DOHH2 (cell line): ENCODE measurements around the gene RBM3.

ENCODE experiments used
- H3F3A ChIP-seq: fragments of 200-600 bp; sonication (generic), shearing (Covaris generic); 2 replicates; pipeline ENCODE4 v1.6.0; 2016; ENCODE audit warnings: antibody characterized with exemption, mild to moderate bottlenecking; ENCODE audit not compliant: control insufficient read depth, insufficient read depth
- H3K27ac ChIP-seq: fragments of 200-600 bp; sonication (generic); 2 replicates; pipeline ENCODE4 v1.5.1; 2014; ENCODE audit warnings: low read depth, mild to moderate bottlenecking, low read length, moderate library complexity
- H3K27me3 ChIP-seq: fragments of 200-600 bp; sonication (generic); 2 replicates; pipeline ENCODE4 v1.6.1; 2014; ENCODE audit warnings: mild to moderate bottlenecking, low read length, mixed read lengths; ENCODE audit not compliant: control insufficient read depth
- H3K36me3 ChIP-seq: fragments of 200-600 bp; sonication (generic); 2 replicates; pipeline ENCODE4 v1.6.1; 2014; ENCODE audit warnings: mild to moderate bottlenecking, low read length, moderate library complexity, mixed read lengths; ENCODE audit not compliant: control insufficient read depth
- H3K4me1 ChIP-seq: fragments of 200-600 bp; sonication (generic); 2 replicates; pipeline ENCODE4 v1.6.1; 2014; ENCODE audit warnings: mild to moderate bottlenecking, low read length, mixed read lengths; ENCODE audit not compliant: control insufficient read depth
- H3K4me2 ChIP-seq: fragments of 200-600 bp; sonication (generic); 2 replicates; pipeline ENCODE4 v1.6.0; 2014; ENCODE audit warnings: mild to moderate bottlenecking, low read length, moderate library complexity
- H3K4me3 ChIP-seq: fragments of 200-600 bp; sonication (generic); 2 replicates; pipeline ENCODE4 v1.5.1; 2014; ENCODE audit warnings: mild to moderate bottlenecking, low read length, mixed read lengths
- H3K79me2 ChIP-seq: fragments of 200-600 bp; sonication (generic); 2 replicates; pipeline ENCODE4 v1.6.1; 2014; ENCODE audit warnings: mild to moderate bottlenecking, low read length, mixed read lengths; ENCODE audit not compliant: control insufficient read depth
- H3K9me2 ChIP-seq: fragments of 200-600 bp; sonication (generic); replicated peaks from 2 replicates; pipeline ENCODE4 v1.6.1; 2014; ENCODE audit warnings: mild to moderate bottlenecking, low read length, mixed read lengths; ENCODE audit not compliant: control insufficient read depth
- H3K9me3 ChIP-seq: fragments of 200-600 bp; sonication (generic); 2 replicates; pipeline ENCODE4 v1.6.1; 2014; ENCODE audit warnings: antibody characterized with exemption, low read length, mixed read lengths; ENCODE audit not compliant: control insufficient read depth, insufficient read depth
- H4K20me1 ChIP-seq: fragments of 200-600 bp; sonication (generic); 2 replicates; pipeline ENCODE4 v1.6.0; 2014; ENCODE audit warnings: low read depth, mild to moderate bottlenecking, antibody characterized with exemption, low read length, moderate library complexity; ENCODE audit not compliant: control insufficient read depth, insufficient read depth
- EZH2phosphoT487 ChIP-seq: fragments of 200-600 bp; sonication (generic); IDR thresholded peaks from 2 replicates; pipeline ENCODE4 v1.6.1; 2017; ENCODE audit warnings: borderline replicate concordance, mild to moderate bottlenecking, antibody characterized with exemption, low read length, moderate library complexity, mixed read lengths
- TF ChIP-seq, protein P1 (sequence below): fragments of 200-600 bp; sonication (generic); IDR thresholded peaks from one replicate; pipeline ENCODE4 v1.5.1; 2014; ENCODE audit warnings: antibody characterized with exemption, mild to moderate bottlenecking, low read depth, low read length; ENCODE audit not compliant: poor library complexity, severe bottlenecking

RBM3 gene

DNA sequence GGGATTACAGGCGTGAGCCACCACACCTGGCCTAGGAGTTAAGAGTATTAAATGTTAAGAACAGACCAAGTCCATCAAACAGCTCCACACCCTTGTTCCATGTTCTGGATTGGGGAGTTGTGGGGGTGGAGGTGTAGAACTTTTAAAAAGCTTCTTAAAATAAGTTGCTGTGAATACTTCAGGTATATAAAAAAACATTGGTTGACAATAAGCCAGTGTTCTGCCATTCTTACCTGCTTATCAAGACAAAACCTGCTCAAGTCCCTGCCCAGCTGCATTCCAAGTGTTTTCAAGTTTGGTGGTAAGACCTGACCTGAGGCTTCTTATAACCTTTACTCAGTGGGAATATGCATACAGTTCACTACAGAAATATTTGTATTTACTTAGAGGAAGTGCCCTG lies 6.4 kb downstream of the RBM3 start:
- H3K9me3 ChIP-seq, result no peaks in the 10 kb centered on the region
- no peak overlapping the region for H3K4me2 ChIP-seq
- no peaks in the 10 kb centered on the region for H3K27me3 ChIP-seq
- H3F3A ChIP-seq, result peaks cover 39% of the 10 kb centered on the region
- TF ChIP-seq, protein P1, sequence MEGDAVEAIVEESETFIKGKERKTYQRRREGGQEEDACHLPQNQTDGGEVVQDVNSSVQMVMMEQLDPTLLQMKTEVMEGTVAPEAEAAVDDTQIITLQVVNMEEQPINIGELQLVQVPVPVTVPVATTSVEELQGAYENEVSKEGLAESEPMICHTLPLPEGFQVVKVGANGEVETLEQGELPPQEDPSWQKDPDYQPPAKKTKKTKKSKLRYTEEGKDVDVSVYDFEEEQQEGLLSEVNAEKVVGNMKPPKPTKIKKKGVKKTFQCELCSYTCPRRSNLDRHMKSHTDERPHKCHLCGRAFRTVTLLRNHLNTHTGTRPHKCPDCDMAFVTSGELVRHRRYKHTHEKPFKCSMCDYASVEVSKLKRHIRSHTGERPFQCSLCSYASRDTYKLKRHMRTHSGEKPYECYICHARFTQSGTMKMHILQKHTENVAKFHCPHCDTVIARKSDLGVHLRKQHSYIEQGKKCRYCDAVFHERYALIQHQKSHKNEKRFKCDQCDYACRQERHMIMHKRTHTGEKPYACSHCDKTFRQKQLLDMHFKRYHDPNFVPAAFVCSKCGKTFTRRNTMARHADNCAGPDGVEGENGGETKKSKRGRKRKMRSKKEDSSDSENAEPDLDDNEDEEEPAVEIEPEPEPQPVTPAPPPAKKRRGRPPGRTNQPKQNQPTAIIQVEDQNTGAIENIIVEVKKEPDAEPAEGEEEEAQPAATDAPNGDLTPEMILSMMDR, result no peak
- TF ChIP-seq EZH2phosphoT487, result no peak
- H3K9me2 ChIP-seq, result no peaks in the 10 kb centered on the region
- peaks cover 12% of the 10 kb centered on the region for H3K79me2 ChIP-seq
- peaks cover 37% of the 10 kb centered on the region for H3K36me3 ChIP-seq
- peaks cover 4% of the 10 kb centered on the region; the same call in 1 of the 2 replicates for H4K20me1 ChIP-seq
- no peak overlapping the region for H3K4me3 ChIP-seq
- no peak overlapping the region for H3K27ac ChIP-seq
- H3K4me1 ChIP-seq, result peaks cover 14% of the 10 kb centered on the region

DNA sequence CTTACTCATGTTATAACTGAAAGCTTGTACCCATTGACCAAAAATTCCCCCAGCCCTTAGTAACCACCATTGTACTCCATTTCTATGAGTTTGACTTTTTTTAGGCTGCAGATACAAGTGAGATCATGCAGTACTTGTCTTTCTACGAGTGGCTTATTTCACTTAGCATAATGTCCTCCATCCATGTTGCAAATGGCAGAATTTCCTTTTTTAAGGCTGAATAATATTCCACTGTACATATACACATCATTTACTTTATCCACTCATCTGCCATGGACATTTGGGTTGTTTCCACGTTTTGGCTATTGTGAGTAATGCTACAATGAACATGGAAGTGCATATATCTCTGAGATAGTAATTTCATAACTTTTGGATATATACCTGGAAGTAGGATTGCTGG lies 10.4 kb downstream of the RBM3 start:
- H3K4me1 ChIP-seq, result no peaks in the 10 kb centered on the region
- no peak overlapping the region for H3K4me3 ChIP-seq
- no peaks in the 10 kb centered on the region for H3K27me3 ChIP-seq
- no peak overlapping the region for H3K4me2 ChIP-seq
- no peaks in the 10 kb centered on the region for H3K9me3 ChIP-seq
- no peaks in the 10 kb centered on the region for H4K20me1 ChIP-seq
- peaks cover 3% of the 10 kb centered on the region for H3F3A ChIP-seq
- TF ChIP-seq, protein P1, result no peak
- no peak for TF ChIP-seq EZH2phosphoT487
- H3K9me2 ChIP-seq, result no peaks in the 10 kb centered on the region
- no peaks in the 10 kb centered on the region for H3K36me3 ChIP-seq
- no peak overlapping the region for H3K27ac ChIP-seq
- no peaks in the 10 kb centered on the region for H3K79me2 ChIP-seq

DNA sequence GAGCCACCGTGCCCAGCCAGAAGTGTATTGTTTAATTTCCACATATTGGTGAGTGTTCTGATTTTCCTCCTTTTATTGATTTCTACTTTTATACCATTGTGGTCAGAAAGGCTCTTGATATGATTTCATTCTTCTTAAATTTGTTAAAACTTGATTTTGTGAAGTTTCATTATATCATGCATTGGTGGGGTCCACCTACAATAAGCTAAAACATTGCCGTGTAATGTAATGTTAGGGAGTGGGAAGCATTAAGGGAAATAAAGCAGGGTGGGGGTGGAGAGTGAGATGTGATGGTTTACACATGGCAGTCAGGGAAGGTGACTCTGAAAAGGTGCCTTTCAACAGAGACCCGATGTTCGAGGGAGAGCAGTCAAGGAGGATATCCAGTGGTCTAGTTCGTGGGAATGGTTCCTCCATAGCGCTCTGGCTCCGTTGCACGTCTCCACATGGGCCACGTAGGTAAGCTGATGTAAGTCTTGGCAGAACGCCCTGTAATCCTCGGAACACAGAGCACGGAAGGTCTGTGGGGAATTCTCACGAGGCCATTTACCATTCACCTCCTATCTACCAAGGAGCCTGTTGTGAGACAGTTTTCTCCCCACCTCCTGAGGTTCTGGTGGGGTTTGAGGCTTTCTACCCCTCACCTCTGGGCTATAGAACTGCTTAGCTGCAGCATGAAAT lies 15.3 kb downstream of the RBM3 start:
- Histone ChIP-seq H3K27me3 (no peaks in the 10 kb centered on the region), H3K36me3 (no peaks in the 10 kb centered on the region), H3F3A (no peaks in the 10 kb centered on the region), H3K79me2 (no peaks in the 10 kb centered on the region), H4K20me1 (no peaks in the 10 kb centered on the region), H3K27ac (no peak overlapping the region), H3K9me3 (no peaks in the 10 kb centered on the region), H3K4me2 (no peak overlapping the region), H3K9me2 (no peaks in the 10 kb centered on the region), H3K4me1 (no peaks in the 10 kb centered on the region), H3K4me3 (no peak overlapping the region)
- TF ChIP-seq, protein P1, result no peak
- TF ChIP-seq EZH2phosphoT487, result no peak
